ENCODE results near the gene ZMYM1. TPM values are rescaled to one million over a fixed set of nuclear protein-coding genes. Genes with fewer than 3 reads are reported as not detected.
A peak's percentile ranks its signal among the peaks of the same experiment; 100 is the strongest.
"Not testable (repeated sequence)": the region's sequence is repeated elsewhere in the genome, so short reads cannot be mapped to it uniquely, and the experiment has no call there.

Gene ZMYM1
- polyA plus RNA-seq (2013, experiment 1 of 2; ENCODE audit: insufficient read length): 7.1 TPM
- polyA plus RNA-seq (2013, experiment 2 of 2; ENCODE audit: insufficient read length): 9.2 TPM

DNA sequence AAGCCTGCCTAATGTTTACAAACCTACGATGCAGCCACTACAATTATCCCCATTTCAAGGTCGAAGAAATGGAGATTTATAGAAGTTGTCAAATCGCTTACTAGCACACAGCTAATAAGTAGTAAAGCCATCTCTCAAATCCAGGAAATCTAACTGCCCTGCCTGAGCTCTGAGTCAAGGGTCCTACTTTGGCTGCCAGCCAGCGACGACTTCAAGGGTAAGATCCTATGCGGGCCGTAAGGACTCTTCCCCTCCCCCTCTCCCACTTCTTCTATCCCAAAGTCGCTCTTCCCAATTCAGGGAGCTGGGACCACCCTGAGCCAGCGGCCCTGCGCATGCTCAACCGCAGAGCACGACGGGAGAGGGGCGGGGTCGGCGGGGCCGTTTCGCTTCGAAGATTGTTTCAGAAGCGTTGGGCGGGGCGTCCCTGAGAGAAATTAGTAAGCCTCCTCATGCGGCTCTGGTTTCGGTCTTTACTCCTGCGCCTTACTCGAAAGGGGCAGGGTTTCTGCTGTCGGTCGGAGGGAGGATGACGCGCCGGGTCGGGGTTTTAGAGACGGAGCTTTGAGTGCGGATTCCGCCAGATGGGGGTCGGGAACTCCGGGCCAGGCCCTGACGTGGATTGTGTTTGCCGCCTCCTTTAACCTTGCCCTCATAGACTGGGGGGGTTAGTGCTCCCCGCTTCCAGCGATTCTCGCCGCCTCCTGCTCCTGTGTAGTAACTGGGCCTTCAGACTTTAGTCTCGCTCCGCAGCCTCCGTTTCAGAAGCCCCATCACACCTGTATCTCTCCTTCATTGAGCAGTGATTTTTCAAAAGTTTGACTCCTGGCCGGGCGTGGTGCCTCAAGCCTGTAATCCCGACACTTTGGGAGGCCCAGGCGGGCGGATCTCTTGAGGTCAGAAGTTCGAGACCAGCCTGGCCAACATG, at the start of gene ZMYM1:
Gene ZMYM1, plus strand, starts transcription at position 383 of the 928 bp plus-strand sequence. CDS start 14,603 bp downstream, outside the sequence.
- DNase-seq: peak; percentile 90

DNA sequence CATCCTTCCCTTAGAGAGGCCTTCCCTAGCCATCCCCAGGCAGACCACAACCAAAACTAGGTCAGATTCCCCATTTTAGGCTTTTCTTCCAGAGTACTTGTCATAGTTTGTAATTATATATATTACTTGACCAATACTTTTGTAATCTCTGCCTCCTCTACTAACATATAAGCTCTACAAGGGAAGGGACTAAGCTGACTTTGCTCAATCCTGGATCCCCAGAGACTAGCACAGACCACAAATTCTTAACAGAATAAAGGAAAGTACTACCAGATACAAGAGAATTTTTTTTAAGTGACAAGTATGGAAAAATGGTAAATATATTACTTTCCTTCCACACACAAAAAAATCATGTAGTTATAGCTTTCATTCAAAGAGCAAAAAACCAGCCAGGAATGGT, 49.4 kb upstream of the ZMYM1 start:
- peak; percentile 55 for DNase-seq

DNA sequence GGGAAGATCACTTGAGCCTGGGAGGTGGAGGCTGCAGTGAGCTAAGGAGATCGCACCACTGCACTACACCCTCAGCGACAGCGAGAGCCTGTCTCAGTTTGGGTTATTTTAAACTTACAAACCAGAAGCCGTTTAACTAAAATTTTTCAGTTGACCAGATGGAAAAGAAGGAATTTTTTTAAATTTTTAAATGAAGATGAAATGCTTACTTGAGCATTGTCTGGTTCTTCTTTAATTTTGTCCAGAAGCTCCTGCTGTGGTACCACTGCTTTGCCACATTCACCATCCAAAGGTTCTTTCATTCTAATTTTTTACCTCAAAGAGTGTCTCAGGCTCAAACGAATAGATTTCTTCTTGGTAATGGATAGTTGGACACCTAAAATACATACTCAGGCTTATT, 48.8 kb upstream of the ZMYM1 start:
- no peak for DNase-seq

DNA sequence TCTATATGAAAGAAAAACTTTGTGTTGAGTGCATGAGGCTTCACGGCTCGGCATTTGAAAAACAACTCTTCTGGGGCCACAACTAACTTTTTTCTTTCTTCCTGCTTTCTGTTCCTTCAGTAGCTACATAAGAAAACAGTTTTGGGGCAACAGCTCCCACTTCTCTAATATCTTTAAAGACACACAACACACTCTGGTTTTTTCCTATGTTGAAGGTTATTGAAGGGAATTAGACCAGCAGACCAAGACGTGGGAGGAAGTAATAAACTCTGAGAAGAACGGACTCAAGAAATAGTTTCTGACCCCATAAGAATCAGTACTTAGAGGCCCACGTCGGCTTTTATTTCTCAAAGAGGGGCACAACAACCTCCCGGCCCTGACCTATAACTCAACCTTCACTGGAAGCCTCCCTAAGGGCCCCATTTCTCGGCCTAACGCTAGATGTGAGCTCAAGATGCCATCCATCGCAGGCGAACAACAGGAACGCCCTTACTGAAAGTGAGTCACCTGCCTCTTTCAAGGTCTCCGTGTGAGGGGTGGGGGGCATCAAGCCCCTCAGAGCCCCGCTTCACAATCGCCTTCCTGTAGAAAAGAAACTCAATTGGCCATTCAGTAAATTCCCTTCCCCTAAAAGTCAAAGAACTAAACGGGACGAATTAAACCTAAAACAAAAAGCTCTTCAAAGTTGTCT, 48.3 kb upstream of the ZMYM1 start:
- DNase-seq: peak; percentile 27

DNA sequence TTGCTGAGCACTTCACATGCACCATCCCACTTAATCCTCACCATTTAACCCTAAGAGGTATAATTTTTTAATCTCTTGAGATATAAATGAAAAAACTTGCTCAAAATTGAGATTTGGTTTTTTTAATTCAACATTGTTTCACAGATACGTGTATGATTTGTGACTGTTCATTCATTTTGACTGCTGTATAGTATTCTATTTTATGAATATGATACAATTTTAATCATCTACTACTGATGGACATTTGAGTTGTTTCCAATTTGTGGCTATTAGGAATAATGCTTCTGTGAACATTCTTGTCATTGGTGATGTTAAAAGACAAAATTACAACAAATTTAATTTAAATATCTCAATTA, 46.8 kb upstream of the ZMYM1 start:
- DNase-seq: no peak

DNA sequence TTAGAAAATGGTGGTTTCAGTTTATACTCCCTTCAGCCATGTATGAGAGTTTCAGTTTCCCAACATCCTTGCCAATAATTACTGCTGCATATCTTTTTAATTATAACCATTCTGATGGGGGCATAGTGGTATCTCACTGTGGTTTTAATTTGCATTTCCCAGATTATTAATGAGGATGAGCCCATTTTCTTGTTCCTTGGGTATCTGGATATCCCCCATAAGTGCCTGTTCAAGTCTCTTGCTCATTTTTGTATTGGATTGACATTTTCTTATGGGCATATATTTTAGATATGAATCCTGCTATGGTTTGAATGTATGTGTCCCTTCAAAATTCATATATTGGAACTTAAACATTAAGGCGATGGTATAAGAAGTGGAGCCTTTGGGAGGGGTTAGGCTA, 45.8 kb upstream of the ZMYM1 start:
- DNase-seq: no peak

DNA sequence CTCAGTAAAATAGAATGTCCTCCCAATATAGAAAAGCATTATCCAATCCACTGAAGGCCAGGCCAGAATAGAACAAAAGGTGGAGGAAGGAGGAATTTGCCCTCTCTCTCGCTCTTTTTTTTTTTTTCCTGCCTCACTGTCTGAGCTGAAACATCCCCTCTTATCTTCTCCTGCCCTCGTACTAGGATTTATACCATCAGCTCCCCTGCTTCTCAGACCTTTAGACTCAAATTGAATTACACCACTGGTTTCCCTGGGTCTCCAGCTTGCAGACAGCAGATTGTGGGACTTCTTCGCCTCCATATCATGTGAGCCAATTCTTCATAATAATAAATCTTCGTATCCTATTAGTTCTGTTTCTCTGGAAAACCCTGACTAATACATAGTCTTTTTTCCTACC, 42.6 kb upstream of the ZMYM1 start:
- no peak for DNase-seq

DNA sequence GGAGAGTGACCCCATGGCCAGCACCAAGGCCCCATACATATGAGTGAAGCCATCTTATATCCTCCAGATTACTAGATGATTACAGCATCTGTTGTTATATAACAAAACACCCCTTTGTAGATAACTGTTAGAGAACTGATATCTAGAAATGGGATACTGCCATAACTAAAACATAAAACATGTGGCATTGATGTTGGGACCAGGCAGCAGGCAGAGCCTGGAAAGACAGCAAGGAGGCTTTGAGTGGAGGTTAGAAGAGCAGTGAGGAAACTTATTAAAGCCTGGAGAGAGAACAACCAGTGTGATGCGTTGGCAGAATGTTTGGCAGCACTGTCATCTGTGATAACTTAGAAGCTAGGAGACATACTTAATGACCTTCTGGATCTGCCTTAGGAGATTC, 42.0 kb upstream of the ZMYM1 start:
- DNase-seq: no peak

DNA sequence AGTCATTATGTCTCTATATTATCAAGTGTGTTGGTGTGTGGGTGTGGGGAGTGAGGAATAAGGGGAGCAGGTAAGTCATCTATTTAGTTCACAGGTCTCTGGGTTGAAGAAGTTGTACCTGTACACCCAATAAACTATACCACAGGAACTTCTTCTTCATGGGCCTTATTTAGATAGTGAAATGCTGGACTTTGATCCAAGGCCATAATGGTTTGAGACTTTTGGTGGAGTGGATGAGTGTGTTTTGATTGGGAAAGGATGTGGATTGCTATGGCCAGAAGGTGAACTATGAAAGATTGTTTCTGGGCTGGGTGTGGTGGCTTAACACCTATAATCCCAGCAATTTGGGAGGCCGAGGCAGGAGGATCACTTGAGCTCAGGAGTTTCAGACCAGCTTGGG, 40.5 kb upstream of the ZMYM1 start:
- DNase-seq: no peak

DNA sequence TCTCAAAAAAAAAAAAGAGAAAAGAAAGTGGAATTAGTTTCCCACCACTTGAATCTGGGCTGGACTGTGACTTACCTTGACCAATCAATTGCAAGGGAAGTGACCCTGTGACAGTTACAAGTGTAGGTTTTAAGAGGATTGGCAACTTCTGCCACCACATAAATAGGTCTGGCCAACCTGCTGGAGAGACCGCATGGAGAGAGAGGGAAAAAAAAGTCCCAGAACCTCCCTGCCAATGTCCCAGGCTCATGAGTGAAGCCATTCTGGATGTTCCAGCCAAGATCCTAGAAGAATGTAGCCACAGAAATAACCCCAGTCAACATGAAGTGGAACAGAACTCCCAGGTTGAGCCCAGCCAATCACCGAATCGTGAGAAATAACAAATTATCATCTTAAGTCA, 35.7 kb upstream of the ZMYM1 start:
- no peak for DNase-seq

DNA sequence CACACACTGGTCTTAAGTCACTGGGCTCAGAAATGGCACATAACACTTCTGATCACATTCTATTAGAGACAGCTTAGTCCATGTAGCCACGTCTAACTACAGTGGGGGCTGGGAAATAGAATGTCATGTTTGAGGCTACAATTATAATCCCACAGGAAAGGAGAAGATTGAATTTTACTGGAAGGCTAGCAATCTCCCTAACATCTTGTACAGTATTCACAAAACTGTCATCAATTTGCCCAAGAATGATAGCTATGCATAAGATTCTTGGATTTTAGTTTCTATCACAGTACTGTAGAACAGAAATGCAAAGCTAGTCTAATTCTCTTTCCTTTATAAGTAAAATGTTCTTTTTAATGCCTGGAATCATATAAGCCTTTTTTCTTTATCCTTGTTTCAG, 34.8 kb upstream of the ZMYM1 start:
- DNase-seq: peak; percentile 61

DNA sequence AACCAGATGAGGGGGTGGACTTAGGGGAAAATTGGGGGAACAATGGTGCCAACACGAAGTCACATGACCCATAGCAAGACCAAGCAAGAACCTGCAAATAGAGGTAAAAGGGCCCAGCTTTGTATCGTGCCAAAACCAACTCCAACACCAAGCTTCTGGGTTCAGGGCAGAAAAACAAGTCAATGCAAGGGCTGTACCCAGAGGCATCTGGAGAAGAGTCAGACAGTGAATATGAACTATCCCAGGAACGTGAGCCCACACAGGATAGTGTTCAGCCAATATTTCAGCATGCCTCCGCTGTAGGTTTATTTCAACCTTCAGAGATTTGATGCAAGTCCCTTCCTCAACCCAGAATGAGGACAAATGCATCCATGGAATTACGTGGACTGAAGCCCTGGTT, 32.5 kb upstream of the ZMYM1 start:
- peak; percentile 7 for DNase-seq

DNA sequence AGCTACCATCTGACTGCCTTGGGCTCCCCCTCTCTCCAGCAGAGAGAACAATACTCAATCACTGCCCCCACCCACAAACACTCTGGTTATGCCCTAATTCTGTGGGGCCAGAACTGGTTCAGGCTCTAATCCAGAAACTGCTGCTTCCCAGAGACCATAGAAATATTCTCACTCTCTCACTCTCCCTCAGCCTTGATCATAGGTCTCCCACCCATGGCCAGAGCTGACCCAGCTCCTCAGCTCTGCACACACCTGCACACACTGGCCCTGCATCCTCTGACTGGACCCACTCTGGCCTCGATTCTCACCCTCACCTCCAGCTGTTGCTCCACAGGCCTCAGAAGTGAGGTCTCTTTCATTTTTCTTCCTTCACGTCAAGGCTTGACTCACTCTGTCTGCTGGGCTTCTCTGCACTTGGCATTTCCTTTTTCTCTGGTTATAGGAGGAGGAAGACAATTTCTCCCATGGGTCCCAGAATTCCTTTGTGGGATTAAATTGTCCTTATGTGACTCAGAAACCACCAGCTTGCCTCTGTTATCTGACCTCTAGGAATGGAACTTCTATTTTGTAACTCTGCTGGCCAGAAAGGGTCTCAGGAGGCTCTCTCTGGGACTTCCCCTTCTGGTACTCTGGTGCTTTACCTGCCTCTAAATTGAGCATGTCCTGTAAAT, 31.9 kb upstream of the ZMYM1 start:
- DNase-seq: peak; percentile 96

DNA sequence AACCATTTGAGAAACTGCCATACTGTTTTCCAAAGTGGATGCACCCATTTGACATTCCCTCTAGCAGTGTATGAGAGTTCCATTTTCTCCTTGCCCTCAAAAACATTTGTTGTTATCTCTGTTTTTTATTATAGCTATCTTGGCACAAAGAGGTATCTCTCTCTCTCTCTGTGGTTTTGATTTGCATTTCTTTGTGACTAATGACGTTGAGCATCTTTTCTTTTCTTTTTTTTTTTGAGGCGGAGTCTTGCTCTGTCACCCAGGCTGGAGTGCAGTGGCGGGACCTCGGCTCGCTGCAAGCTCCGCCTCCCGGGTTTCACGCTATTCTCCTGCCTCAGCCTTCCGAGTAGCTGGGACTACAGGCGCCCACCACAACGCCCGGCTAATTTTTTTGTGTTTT, 30.1 kb upstream of the ZMYM1 start:
- peak; percentile 45 for DNase-seq

DNA sequence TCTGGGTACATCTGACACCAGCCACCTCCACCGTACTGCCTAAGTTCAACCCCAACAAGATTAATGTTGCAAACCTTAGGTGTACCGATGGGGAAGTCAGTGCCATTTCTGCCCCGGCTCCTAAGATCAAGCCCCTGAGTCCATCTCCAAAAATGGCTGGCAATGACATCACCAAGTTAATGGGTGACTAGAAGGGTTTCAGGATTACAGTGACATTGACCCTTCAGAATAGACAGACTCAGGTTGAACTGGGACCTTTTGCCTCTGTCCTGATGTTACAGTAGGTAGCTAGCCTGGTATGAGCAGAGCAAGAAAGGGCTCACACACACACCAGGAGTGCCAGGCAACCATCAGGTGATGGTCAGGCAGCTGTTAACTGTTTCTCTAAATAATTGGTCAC, 25.8 kb upstream of the ZMYM1 start:
- no peak for DNase-seq

DNA sequence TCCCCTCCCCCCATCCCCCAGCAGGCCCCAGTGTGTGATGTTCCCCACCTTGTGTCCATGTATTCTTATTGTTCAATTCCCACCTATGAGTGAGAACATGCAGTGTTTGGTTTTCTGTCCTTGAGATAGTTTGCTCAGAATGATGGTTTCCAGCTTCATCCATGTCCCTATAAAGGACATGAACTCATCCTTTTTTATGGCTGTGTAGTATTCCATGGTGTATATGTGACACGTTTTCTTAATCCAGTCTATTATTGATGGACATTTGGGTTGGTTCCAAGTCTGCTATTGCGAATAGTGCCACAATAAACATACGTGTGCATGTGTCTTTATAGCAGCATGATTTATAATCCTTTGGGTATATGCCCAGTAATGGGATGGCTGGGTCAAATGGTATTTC, 24.9 kb upstream of the ZMYM1 start:
- not testable (repeated sequence) for DNase-seq

DNA sequence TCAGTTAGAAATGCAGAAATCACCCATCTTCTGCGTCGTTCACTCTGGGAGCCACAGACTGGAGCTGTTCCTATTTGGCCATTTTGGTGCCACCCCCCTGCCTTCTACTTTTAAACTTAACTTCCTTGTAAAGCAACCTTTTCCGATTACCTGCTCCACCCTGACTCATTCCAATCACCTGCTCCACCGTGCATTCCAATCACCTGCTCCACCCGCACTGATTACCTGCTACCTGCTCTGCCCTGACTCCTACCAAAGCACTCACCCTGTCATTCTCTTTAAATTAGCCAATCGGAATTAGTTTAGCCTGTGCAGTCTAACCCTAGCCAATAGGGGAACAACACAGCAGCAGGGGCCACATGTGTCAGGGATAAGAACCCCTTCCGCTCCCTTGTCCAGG, 20.9 kb upstream of the ZMYM1 start:
- DNase-seq: not testable (repeated sequence)

DNA sequence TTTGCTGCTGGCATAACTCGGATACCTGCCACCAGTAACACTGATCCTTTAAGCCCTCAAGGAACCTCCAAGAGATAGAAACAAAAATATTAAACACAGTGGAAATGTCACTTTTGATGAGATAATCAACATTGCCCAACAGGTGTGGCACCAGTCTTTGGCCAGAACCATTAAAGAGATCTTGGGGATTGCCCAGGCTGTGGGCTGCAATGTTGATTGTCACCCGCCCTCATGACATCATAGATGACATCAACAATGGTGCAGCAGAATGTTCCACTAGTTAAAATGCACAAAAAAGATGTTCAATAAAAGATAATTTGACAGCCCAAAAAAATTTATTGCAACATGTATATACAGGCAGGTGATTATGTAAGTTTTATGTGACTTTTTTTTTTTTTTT, 20.2 kb upstream of the ZMYM1 start:
- DNase-seq: no peak

DNA sequence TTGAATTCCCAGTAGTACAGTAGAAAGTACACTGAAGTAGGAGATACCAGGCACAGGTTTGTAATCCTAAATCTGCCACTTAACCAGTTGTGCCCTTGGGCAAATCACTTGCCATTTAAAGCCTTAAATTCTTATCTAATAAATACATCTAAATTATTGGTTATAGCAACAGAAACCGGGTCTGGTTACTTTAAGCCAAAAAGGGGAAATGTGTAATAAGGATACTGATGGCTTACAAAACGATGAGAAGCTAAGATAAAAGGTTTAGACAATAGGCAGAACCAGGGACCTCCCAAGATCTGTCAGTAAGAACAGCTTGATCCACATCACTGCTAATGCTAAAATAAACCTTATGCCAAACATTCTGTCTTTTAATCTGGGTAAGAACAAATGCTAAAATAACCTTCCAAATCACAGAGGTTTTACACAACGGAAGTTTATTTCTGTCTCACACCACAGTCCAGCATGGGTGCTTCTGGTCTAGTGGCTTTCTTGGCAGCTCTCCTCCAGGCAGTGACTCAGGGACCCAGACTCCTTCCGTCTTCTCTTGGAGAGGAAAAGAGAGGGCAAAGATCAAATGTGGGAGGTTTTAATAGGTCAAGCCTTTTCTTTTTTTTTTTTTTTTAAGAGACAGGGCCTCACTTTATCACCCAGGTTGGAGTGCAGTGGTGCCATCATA, 16.5 kb upstream of the ZMYM1 start:
- DNase-seq: no peak

DNA sequence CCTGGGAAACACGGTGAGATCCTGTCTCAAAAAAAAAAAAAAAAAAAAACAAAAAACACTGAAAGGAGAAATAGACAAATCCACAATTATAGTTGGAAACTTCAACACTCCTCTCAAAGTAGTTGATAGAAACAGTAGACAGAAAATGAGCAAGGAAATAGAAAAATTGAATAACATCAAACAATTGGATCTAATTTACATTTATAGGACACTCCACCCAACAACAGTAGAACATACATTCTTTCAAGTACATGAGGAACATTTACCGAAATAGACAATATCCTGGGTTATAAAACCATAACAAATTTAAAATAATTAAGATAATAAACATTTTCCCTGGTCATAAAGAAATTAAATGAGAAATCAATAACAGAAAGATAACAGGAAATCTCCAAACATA, 14.9 kb upstream of the ZMYM1 start:
- no peak for DNase-seq

DNA sequence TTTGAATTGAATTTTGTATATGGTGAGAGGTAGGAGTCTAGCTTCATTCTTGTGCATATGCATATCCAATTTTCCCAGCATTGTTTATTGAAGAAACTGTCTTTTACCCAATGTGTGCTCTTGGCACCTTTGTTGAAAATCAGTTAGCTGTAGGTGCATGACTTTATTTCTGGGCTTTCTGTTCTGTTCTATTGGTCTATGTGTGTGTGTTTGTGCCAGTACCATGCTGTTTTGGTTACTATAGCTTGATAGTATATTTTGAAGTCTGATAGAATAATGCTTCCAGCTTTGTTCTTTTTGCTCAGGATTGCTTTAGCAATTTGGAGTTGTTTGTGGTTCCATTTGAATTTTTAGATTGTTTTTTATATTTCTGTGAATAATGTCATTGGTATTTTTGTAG, 9.4 kb upstream of the ZMYM1 start:
- DNase-seq: no peak

DNA sequence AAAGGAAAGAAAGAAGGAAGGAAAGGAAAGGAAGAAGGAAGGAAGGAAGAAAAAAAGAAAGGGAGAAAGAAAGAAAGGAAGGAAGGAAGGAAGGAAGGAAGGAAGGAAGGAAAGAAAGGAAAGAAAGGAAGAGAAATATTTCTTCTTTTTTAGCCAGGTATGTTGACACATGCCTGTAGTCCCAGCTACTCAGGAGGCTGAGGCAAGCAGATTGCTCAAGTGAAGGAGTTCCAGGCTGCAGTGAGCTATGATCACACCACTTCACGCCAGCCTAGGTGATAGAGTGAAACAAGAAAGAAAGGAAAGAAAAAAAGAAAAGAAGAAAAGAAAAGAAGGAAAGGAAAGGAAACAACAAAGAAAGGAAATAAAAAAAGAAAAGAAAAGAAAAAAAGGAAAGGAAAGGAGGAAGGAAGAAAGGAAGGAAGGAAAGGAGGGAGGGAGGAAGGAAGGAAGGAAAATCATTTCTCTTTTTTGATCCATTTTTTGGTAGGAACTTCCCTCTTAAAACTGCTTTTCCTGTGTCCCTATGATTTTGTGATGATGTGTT, 5.8 kb upstream of the ZMYM1 start:
- no peak for DNase-seq

Measured in fibroblast of skin of scalp (primary cell).